Activated T-cell treated with anti-CD3 and anti-CD28 coated beads, Interleukin-2, amount 50 U/mL, for 48 hours (primary cell): Measurements from ENCODE around the gene ECE2.

Experiments
- DNase-seq, 2 experiments: peaks; one replicate each; pipeline ENCODE4 v3.0.0-alpha.2; 2020

The ECE2 gene

DNA sequence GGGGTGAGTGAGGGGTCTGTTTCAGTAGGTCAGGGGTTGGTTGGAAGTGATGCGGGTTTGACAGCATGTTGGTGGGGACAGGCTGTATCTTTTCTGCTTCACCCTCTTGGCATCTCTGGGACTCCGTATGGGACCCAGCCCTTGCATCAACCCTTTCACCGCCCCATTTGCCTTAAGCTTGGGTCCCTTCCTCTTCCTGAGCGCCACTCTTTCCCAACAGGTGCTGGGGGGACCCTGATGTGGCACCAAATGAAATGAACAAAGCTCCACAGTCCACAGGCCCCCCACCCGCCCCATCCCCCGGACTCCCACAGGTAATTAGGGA, 39.7 kb downstream of the ECE2 start:
- DNase-seq = no peak

DNA sequence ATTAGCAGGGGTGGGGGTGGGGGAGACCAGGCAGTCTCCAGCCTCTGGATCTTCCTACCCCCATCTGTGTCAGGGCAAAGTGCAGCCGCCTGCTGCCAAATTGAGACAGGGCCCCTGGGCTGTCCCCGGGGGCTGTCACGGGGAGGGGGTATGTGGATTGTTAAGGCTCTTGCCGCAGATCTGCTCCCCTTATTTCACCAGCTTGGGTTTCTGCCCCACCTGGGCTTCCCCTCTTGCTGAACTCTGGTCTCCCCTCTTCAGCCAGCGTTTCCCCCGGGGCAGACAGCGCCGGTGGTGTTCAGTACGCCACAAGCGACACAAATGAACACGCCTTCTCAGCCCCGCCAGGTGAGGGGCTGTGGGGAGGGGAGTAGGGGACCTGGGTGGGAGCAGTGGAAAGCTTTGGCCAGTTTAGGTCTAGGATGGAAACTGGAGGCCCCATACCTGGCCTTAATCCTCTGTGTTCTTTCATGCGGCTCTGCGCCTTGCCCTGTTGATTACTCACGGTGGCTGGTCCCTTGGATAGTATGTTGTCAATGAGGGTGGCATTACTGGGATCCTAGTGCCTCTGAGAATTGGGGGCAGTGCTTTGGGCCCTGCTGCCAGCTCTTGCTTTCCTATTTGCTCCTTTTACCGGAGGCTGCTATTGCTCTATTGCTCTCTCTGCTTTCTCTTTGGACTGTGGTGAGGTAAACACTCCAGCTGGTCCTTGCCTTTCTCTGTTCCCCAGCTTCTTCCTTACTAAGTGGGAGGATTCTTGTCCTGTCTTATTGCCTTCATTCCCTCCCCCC, 40.2 kb downstream of the ECE2 start:
- DNase-seq = no peak

DNA sequence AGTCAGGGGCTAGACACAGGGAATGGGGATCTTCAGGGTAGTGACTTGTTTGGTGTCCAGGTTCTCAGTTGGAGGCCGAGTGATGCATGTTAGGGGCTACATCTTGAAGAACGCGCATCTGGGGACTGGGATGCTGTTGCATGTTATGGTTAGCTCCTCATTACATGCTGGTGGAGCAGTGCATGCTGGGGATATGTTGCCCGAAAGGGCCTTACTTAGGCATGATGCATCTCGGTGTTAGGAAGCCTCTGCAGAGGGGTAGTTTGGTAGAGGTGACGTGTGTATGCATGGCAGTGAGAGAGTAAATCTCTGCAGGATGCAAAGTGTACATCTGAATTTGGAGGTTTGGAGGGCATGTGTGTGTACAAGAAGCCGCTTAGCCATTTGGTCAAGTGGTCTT, 41.0 kb downstream of the ECE2 start:
- DNase-seq = no peak

DNA sequence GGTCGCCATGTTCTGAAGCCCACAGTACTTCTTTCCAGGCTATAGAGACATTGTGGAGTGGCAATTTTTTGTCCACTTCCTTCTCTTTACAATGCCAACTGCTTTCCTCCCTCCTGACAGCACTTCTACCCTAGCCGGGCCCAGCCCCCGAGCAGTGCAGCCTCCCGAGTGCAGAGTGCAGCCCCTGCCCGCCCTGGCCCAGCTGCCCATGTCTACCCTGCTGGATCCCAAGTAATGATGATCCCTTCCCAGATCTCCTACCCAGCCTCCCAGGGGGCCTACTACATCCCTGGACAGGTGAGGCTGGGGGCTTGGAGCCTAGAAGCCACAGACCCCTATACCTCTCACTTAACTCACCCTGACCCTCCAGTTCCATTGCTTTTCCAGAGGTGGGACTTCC, 41.4 kb downstream of the ECE2 start:
- no peak for DNase-seq

DNA sequence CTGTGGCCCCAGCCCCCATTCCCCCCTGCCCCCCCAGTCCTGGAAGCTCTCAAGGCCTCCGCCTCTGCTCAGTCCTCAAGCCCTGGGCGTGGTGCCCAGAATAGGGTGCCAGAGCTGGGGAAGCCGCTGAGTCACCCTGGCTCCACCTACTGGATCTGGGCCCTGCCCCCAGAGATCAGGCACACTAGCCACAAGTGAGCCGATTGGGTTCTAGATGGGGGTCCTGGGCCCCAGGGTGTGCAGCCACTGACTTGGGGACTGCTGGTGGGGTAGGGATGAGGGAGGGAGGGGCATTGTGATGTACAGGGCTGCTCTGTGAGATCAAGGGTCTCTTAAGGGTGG, 44.3 kb downstream of the ECE2 start:
- peak in 1 of 2 experiments; percentile 72 for DNase-seq

DNA sequence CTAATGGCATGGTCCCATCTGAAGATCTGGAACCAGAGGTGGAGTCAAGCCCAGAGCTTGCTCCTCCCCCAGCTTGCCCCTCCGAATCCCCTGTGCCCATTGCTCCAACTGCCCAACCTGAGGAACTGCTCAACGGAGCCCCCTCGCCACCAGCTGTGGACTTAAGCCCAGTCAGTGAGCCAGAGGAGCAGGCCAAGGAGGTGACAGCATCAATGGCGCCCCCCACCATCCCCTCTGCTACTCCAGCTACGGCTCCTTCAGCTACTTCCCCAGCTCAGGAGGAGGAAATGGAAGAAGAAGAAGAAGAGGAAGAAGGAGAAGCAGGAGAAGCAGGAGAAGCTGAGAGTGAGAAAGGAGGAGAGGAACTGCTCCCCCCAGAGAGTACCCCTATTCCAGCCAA, 45.8 kb downstream of the ECE2 start:
- DNase-seq = no peak

DNA sequence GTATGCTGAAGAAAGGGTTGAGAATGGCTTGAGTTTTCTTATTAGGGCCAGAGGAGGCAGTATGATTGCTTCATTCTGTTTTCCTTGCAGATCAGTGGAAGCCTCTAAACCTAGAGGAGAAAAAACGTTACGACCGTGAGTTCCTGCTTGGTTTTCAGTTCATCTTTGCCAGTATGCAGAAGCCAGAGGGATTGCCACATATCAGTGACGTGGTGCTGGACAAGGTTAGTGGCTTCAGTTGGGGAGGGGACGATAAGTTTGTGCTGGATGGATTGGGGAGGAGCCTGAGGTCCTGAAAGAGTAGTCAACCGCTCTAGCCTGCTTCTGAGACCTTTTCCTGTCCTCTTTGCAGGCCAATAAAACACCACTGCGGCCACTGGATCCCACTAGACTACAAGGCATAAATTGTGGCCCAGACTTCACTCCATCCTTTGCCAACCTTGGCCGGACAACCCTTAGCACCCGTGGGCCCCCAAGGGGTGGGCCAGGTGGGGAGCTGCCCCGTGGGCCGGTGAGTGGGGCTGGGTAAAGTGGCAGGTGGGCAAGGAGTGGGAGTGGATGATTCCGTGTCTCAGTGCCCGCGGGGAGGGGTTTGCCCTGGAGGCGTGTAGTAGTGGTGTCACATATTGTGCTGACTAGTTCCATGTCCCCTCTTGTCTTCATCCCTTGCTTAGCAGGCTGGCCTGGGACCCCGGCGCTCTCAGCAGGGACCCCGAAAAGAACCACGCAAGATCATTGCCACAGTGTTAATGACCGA, 47.1 kb downstream of the ECE2 start:
- no peak for DNase-seq

DNA sequence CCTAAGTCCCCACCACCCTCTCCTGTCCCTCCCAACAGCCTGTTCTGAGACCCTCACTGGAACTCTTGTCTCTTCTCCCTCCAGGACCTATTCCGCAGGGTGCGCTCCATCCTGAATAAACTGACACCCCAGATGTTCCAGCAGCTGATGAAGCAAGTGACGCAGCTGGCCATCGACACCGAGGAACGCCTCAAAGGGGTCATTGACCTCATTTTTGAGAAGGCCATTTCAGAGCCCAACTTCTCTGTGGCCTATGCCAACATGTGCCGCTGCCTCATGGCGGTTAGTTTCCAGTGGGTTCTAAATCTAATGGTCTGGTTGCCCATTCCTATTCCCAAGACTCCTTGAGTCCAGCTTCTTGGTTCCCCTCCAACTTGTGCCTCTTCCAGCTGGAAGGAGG, 47.9 kb downstream of the ECE2 start:
- no peak for DNase-seq

DNA sequence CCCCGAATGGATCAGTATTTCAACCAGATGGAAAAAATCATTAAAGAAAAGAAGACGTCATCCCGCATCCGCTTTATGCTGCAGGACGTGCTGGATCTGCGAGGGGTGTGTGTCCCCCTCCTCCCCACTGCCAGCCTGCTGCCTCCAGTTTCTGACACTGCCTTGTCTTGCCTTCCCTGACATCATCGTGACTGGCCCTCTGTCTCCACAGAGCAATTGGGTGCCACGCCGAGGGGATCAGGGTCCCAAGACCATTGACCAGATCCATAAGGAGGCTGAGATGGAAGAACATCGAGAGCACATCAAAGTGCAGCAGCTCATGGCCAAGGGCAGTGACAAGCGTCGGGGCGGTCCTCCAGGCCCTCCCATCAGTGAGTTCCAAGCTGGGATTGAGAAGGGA, 49.4 kb downstream of the ECE2 start:
- no peak for DNase-seq

DNA sequence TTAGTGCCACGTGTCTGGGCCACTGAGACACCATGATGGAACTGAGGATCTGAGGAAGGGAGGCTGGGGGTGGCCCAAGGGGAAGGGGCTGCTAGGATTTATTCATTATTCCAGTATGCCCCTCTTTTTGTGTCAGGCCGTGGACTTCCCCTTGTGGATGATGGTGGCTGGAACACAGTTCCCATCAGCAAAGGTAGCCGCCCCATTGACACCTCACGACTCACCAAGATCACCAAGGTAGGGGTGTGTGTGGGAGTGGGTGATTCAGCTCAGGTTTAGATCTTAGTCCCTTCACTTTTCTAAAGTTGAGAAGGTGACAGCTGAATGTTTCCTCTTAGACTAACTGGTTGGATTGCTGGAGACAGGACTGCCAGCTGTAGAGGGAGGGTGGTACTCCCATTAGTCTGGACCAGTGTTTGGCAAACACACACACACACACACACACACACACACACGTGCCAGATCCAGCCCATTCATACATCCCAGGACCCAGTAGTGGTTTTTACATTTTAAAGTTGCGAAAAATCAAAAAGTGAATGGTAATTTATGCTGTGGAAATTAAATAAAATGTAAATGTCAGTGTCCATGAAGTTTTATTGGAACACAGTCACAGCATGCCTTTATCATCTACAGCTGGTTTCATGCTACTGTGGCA, 50.0 kb downstream of the ECE2 start:
- peak; percentile 63 to 66 for DNase-seq

DNA sequence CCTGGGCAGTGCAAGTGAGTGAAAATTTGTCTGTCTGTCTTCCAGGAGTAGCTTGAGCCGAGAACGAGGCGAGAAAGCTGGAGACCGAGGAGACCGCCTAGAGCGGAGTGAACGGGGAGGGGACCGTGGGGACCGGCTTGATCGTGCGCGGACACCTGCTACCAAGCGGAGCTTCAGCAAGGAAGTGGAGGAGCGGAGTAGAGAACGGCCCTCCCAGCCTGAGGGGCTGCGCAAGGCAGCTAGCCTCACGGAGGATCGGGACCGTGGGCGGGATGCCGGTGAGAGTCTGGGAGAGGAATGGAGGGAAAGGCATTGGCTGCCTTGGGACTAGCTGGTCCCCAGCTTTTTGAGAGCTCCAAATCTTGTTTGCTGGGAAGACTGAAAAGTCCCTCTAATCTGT, 51.3 kb downstream of the ECE2 start:
- no peak for DNase-seq

DNA sequence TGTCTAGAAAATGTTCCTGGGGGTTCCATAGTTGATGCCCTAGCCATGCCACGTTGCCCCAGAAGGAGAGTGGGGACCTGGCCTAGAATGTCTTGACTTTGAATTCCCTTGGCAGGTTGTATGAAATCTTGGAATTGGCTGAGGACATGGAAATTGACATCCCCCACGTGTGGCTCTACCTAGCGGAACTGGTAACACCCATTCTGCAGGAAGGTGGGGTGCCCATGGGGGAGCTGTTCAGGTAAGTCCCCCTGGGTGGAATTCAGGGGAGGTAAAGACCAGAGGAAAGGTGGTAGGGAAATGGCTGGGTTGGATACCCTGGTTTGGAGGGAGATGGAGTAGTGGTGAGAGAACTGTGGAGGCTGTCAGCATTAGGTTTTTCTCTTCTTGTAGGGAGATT, 52.7 kb downstream of the ECE2 start:
- DNase-seq = no peak

DNA sequence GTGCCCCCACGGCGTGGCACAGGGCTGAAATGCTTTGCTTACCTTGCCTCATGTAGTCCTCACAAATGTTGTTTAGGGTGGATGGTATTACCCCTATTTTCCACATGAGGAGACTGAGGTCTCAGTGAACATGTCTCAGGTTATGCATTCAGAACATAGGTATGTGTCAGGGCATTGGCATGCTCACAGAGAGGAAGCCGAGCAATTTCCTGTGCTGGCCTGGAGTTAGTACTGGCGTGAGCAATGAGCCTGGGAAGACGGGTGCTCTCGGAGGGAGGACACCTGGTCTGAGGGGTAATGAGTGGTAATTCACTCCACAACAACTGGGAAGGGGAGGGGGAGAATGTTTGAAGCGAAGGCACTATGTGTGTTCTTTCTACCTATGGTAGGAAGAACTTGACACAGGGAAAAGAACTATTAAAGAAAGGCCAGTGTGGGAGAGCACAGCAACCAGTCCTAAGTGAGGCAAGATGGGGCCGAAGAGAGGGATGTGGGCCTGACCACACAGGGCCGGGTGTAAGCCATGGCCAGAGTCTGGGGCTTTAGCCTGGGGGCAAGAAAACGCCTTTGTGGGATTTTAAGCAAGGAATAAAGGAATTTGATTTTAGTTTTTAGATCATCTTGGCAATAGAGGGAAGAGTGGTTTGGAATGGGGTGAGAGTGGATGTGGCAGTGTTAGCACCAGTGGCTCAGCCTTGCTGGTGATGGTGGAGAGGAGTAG, 56.7 kb downstream of the ECE2 start:
- no peak for DNase-seq

DNA sequence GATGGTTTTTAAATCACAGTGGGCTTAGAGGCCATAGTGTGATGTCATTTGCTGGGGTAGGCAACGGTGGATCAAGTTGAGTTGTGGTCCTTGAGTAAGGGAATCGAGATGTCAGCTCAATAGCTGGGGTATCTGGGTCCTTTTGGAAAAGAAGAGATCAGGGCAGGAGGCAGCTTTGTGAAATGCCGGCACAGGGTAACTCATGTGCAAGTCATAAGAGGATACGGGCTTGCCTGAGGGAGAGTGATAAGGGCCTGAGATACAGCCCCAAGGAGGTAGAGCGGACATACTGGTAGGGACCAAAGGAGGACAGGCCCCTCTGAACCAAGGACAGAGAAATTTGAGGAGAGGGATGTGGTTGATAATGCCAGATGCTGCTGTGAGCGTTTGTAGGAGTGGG, 57.4 kb downstream of the ECE2 start:
- DNase-seq = no peak

DNA sequence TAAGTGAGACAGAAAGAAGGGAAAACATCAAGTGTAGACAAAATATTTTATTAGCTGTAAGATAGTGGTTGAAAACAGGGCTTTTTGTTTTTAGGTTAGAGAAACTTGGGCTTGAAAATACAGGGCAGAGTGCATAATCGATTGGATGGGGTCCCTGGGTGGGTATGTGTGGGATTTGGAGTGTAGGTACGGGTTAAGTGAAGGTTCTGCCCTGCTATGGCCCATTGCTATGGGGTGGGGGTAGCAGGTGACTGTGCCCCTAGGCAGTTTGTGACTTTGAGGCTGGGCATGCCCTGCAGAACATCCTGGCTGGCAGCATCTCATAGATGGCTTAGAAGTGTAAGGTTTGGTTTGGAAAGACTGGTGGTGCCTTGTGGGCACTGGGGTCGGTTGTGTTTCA, 57.9 kb downstream of the ECE2 start:
- no peak for DNase-seq

DNA sequence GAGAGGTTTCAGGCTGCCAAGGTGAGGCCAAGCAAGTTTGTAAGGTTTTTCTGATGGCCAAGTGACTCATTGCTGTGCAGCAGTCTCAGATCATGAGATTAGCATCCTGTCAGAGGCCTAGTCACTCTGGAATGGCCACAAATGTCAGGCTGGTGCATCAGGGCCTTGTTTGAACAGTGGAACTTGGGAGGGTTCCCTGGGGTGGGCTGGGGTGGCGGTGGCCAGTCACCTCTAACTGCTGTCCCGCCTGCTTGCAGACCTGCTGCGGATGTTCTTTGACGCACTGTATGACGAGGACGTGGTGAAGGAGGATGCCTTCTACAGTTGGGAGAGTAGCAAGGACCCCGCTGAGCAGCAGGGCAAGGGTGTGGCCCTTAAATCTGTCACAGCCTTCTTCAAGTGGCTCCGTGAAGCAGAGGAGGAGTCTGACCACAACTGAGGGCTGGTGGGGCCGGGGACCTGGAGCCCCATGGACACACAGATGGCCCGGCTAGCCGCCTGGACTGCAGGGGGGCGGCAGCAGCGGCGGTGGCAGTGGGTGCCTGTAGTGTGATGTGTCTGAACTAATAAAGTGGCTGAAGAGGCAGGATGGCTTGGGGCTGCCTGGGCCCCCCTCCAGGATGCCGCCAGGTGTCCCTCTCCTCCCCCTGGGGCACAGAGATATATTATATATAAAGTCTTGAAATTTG, 58.8 kb downstream of the ECE2 start:
- peak; percentile 66 to 67 for DNase-seq

DNA sequence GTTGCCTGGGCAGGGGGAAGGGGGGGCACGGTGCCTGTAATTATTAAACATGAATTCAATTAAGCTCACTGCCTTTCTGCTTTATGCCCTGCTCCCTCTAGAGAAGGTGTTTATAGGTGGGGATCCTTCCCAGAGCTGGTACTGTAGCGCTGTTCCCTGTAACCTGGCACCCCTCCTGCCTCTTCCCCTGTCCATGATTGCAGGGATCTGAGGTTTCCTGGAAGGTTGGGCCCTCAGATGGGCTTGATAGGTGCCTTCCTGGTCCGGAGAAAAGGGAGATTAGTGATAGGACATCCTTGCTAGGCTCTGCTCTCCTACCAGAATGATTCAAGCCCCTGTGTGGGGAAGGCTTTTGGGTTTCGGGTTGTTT, 59.5 kb downstream of the ECE2 start:
- no peak for DNase-seq

DNA sequence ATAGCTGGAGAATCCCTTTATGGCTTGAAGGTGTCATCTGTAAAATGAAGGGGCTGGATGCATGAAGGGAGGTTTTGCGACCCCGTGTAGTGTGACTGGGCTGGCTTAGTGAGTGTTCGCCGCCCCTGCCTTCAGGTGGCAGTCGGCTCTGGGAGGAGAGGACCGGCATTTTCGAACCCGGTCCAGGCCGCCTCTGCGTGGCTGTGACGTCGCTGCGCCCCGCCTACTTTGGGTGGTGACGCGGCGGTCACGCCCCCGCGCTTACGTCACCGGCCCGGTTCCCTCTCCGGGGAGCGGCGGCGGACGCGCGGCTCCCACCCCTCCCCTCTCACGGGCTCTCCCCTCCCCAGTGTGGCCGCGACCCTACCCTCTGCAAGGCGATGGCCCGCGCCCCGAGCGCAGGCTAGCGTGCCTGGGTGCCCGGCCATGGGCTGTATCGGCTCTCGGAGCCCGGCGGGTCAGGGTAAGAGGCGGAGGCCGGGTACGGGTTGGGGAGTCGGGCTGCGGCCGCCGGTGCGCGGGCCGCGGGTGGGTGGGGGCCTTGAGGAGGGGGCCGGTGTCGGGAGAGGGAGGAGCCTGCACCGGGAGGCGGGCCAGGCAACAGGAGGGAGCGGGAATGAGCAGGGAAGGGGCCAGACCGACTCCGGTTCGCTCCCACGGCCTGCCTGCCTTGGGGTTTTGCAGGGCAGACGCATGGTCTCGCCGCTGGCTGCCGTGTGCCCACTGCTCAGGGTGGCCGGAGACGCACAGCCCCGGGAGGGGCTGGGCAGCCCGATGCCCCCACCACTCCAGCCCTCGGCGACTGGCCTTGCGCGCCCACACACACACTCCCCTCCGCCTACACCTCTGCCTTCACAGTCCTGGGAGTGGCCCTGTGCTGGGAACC, 60.1 kb downstream of the ECE2 start:
- DNase-seq = peak; percentile 91 to 94

DNA sequence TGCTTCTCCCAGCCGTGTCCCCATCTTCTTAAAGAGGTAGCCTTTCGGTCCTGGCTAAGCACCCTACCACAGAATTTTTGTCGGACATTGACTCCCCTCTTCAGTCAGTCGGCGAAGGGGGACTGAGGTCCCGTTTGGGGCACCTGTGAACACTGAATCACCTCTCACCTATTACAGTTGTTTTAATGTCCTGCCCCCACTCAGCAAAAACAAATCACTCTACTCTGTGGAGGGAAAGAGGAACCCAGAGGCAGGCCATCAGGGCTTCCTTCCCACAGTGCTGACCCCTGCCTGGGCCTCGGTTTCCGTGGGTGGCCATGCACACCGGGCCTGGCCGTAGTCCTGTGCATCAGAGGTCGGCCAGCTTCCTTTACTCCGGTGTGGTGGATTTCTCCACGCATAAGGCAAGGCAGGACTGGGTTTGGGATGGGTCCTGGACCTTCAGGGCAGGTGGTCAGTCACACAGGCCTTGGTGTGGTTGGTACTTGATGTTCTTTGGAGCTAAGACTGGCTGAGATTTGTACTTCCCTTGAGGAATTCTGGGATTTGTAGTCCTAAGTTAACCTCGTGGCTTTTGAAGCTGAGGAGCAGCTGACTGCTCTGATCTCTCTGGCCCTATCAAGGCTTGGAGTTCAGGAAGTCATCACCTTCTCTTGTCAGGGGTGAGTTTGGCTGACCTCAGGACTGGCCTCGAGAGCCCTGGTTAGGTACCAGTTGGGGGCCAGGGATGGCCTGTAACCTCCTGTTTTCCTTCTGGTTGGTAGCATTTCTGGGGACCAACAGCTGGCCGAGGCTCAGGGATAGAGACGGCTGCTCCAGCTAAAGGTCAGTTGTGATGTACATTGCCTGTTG, 61.0 kb downstream of the ECE2 start:
- DNase-seq = no peak

DNA sequence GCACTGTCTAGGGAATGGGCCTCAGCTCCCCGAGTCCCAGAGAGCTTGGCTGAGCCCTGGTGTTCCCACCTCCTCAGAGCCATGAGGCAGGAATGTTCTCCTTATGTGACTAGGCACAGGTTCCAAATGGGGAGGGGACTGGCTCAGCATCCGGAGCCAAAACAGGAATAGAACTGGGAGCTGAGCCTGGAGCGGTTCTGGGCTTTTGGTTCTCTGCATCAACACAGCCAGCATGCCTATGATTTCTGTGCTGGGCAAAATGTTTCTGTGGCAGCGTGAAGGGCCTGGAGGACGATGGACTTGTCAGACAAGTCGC, 61.5 kb downstream of the ECE2 start, which contains the start of gene FAM131A:
FAM131A (plus strand) TSS at position 202 of the 316 bp plus-strand sequence; CDS start at position 233, 31 bp downstream.
- no peak for DNase-seq

DNA sequence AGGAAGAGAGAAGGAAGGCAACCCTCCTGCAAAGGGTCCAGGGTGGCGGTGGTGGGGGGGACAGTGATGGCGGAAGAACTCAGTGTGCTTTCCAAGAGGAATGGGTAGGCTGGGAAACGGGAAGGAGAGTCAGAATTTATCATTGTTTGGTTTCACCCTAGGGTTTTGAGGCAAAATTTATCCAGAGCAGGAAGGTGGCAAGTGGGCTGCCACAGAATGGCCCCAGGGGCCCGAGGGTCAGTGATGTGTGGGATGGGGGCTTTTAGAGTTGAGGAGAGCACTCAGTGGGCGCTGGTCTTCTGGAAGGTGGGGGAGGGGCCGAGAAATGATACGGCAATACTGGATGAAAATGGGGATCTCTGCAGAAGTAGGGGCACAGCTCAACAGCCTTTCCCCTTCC, 62.2 kb downstream of the ECE2 start:
- no peak for DNase-seq
